BE2C (cell line): ENCODE measurements around the gene CNP.
"Not testable (repeated sequence)": the region's sequence is repeated elsewhere in the genome, so short reads cannot be mapped to it uniquely, and the experiment has no call there.

Experiments
- DNase-seq: peaks from one replicate; pipeline ENCODE4 v3.0.0-alpha.2; 2020
- H3K27me3 ChIP-seq: fragments of 250-450 bp; sonication (Bioruptor Pico); 2 replicates; pipeline ENCODE4 v1.5.1; 2020; ENCODE audit warnings: mild to moderate bottlenecking
- H3K36me3 ChIP-seq: fragments of 250-450 bp; sonication (Bioruptor Pico); 2 replicates; pipeline ENCODE4 v1.5.1; 2020; ENCODE audit warnings: mild to moderate bottlenecking
- H3K4me1 ChIP-seq: fragments of 250-450 bp; sonication (Bioruptor Pico); 2 replicates; pipeline ENCODE4 v1.5.1; 2020
- H3K4me3 ChIP-seq: 2 replicates; pipeline ENCODE4 v1.5.1; 2011; ENCODE audit warnings: low read depth, low read length
- H3K9me3 ChIP-seq: fragments of 250-450 bp; sonication (Bioruptor Pico); 2 replicates; pipeline ENCODE4 v1.5.1; 2020
- CTCF ChIP-seq: IDR thresholded peaks from 2 replicates; pipeline ENCODE4 v1.5.1; 2012; ENCODE audit warnings: mild to moderate bottlenecking, low read depth, low read length

Gene CNP

DNA sequence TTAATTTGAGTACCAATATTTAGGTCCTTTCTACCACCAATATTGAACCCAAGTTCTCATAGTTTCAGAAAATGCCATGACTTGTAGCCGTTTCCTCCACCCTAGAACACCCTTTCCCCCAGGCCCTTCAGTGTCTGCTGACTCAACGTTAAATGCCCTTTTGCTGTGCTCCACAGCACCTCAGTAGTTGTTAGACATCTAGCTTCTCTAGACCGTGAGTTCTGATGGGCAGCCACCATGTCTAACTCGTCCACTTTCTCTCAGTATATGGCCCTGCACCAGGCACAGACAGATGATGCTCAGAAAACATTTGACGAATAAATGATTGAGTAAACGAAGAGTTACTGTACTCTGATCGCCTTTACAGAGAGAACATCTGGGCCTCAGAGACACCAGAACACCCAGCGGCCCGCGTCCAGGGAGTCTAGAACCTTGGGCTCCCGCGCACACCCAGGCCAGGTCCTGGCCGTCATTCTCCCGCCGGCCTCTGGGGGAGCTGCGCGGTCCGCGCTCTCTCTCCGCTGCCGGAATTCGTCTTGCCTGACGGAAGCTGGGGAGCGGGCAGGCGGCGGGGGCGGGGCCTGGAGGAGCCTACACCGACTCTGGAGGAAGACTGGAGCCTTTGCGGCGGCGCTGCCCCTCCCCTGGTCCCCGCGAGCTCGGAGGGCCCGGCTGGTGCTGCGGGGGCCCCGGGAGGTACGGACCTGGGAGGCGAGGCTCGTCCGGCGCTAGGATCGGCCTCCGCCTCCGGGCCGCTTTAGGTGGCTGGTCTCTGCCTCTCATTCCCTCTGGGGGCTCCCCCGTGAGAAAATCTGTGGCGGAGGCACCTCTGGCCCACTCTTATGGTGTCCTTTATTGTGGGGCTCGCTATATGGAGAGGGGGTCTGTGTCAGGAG, 53.2 kb downstream of the CNP start, which contains the start of gene NKIRAS2:
Gene NKIRAS2 (plus strand): TSS at position 582 of the 896 bp plus-strand sequence. CDS start 1,488 bp downstream, outside the sequence.
- no peaks in the 10 kb centered on the region for H3K4me1 ChIP-seq

DNA sequence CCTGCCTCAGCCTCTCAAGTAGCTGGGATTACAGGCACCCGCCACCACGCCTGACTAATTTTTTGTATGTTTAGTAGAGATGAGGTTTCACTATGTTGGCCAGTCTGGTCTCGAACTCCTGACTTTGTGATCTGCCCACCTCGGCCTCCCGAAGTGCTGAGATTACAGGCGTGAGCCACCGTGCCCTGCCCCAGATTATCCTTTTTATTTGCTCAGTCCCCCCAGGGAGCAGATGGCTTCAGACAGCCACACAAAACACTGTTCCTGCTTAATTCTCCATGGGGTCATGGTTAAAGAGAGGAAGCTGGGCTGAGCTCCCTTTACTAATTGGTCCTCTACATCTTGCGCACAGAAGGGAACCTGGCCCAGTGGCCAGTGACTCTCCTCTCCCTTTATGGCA, 54.2 kb downstream of the CNP start:
- H3K4me1 ChIP-seq: not testable (repeated sequence)

More for the DNA sequence above, 53.2 kb downstream of the CNP start, which contains the start of gene NKIRAS2:
- TF ChIP-seq CTCF: peak; percentile 80
- H3K27me3 ChIP-seq: no peaks in the 10 kb centered on the region
- H3K36me3 ChIP-seq: peaks cover 14% of the 10 kb centered on the region
- no peaks in the 10 kb centered on the region for H3K9me3 ChIP-seq
- DNase-seq: peak; percentile 98
- peak within 1 kb of the TSS; percentile 96 for H3K4me3 ChIP-seq

GRCh38 chr17:42023524-42024349, 57.1 kb downstream of the CNP start:
- H3K27me3 ChIP-seq: no peaks in the 10 kb centered on the region
- peaks cover 8% of the 10 kb centered on the region for H3K36me3 ChIP-seq
- no peak for DNase-seq
- no peak for TF ChIP-seq CTCF
- H3K9me3 ChIP-seq: no peaks in the 10 kb centered on the region
- H3K4me1 ChIP-seq: no peaks in the 10 kb centered on the region
- no peak overlapping the region for H3K4me3 ChIP-seq

More for the DNA sequence above, 54.2 kb downstream of the CNP start:
- peak overlapping the region; percentile 96 for H3K4me3 ChIP-seq
- H3K36me3 ChIP-seq, H3K27me3 ChIP-seq, H3K9me3 ChIP-seq, DNase-seq: not testable (repeated sequence)

- H3K27me3 ChIP-seq: no peaks in the 10 kb centered on the region
- no peak for TF ChIP-seq CTCF
- no peaks in the 10 kb centered on the region for H3K9me3 ChIP-seq
- no peak for DNase-seq
- no peak overlapping the region for H3K4me3 ChIP-seq
- H3K36me3 ChIP-seq: peaks cover 8% of the 10 kb centered on the region
- H3K4me1 ChIP-seq: no peaks in the 10 kb centered on the region
Observed at GRCh38 chr17:42025191-42025579, 58.6 kb downstream of the CNP start.

DNA sequence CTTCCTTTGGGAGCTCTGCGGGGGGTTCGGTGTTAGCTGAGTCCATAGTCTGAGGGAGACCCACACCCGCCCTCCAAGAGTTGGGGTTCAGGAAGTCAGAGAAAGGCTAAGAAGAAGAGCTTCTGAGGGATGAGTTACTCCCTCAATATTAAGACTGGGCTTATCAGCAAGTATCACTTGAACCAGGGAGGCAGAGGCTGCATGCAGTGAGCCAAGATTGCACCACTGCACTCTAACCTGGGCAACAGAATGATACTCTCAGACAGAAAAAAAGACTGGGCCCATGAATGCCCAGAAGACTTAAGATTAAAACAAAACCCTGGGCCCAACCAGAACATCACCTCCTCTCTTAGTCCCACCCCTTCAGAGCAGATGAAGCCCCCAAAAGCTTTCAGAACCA, 59.3 kb downstream of the CNP start:
- TF ChIP-seq CTCF: no peak
- H3K4me1 ChIP-seq: no peaks in the 10 kb centered on the region

GRCh38 chr17:42026857-42027589, 60.4 kb downstream of the CNP start:
- no peak for DNase-seq
- Histone ChIP-seq H3K9me3 (no peaks in the 10 kb centered on the region), H3K27me3 (no peaks in the 10 kb centered on the region), H3K4me3 (no peak overlapping the region), H3K36me3 (peaks cover 8% of the 10 kb centered on the region), H3K4me1 (no peaks in the 10 kb centered on the region)
- no peak for TF ChIP-seq CTCF

More for the DNA sequence above, 59.3 kb downstream of the CNP start:
- H3K9me3 ChIP-seq: no peaks in the 10 kb centered on the region
- H3K4me3 ChIP-seq: no peak overlapping the region
- no peak for DNase-seq
- no peaks in the 10 kb centered on the region for H3K27me3 ChIP-seq
- peaks cover 8% of the 10 kb centered on the region for H3K36me3 ChIP-seq
